HepG2 (cell line): ENCODE results near the gene CD151.

Experiments
- BRCA1 ChIP-seq: sonication (generic); formaldehyde crosslinking; IDR thresholded peaks from 2 replicates; pipeline ENCODE4 v1.4.0; 2020; ENCODE audit warnings: missing genetic modification reagents
- FOXK2 ChIP-seq: fragments of 450-650 bp; IDR thresholded peaks from 2 replicates; pipeline ENCODE4 v1.6.1; 2016
- REST ChIP-seq, 2 experiments: IDR thresholded peaks; 2 replicates each; pipeline ENCODE4 v1.6.1; 2011 to 2012; ENCODE audit warnings: low read length in 2 of 2, borderline replicate concordance in 1 of 2, low read depth in 1 of 2, mild to moderate bottlenecking in 1 of 2, moderate library complexity in 1 of 2
- ZBTB26 ChIP-seq: IDR thresholded peaks from 2 replicates; pipeline ENCODE4 v1.6.1; 2016; ENCODE audit warnings: missing compliant biosample characterization, missing genetic modification reagents, borderline replicate concordance
- ZFP1 ChIP-seq: IDR thresholded peaks from 2 replicates; pipeline ENCODE4 v1.6.1; 2016
- TF ChIP-seq, protein P1 (sequence below): sonication (generic); formaldehyde crosslinking; conservative IDR thresholded peaks from 2 replicates; pipeline ENCODE4 v1.4.0; 2020; ENCODE audit warnings: missing genetic modification reagents

- TF ChIP-seq ZFP1 (CRISPR knock-in tag) (no peak), REST (IDR thresholded peaks at IDR 0.05; ENCODE audit: borderline replicate concordance in 1 of 2, low read depth in 1 of 2, low read length in 2 of 2) (no peak), FOXK2 (no peak), BRCA1 (CRISPR knock-in tag) (no peak), ZBTB26 (no peak)
- TF ChIP-seq, protein P1, sequence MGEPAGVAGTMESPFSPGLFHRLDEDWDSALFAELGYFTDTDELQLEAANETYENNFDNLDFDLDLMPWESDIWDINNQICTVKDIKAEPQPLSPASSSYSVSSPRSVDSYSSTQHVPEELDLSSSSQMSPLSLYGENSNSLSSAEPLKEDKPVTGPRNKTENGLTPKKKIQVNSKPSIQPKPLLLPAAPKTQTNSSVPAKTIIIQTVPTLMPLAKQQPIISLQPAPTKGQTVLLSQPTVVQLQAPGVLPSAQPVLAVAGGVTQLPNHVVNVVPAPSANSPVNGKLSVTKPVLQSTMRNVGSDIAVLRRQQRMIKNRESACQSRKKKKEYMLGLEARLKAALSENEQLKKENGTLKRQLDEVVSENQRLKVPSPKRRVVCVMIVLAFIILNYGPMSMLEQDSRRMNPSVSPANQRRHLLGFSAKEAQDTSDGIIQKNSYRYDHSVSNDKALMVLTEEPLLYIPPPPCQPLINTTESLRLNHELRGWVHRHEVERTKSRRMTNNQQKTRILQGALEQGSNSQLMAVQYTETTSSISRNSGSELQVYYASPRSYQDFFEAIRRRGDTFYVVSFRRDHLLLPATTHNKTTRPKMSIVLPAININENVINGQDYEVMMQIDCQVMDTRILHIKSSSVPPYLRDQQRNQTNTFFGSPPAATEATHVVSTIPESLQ (CRISPR knock-in tag): no peak
These were observed 36.9 kb upstream of the CD151 start for GRCh38 chr11:795634-796564.
